H1 (cell line): ENCODE data around the gene CHD5. TPM values are rescaled to one million over a fixed set of nuclear protein-coding genes. Genes with fewer than 3 reads are reported as not detected.

Experiments used
- E2F6 ChIP-seq: IDR thresholded peaks from 2 replicates; pipeline ENCODE4 v1.6.1; 2012; ENCODE audit warnings: inconsistent platforms
- polyA plus RNA-seq, 7 experiments: library from polyadenylated mRNA; depleted of rRNA in 3 of 7; stranded (reverse) in 5 of 7; unstranded in 2 of 7; fragments of >200 nt in 5 of 7; fragments of 200-250 nt in 2 of 7; gene quantifications; 1 replicate in 5 of 7; 2 replicates in 1 of 7; 4 replicates in 1 of 7; pipeline versions ENCODE4 v1.2.1 to v1.2.3, GENCODE V29; 2011 to 2013; ENCODE audit warnings: missing spikeins in 2 of 7, mixed read lengths in 2 of 7
- total RNA-seq: library from RNA; stranded (reverse); fragmentation: NEBNext Ultra II Directional; extraction: Animal tissue kit (Norgen Biotek cat#: 25700); gene quantifications from 2 replicates; pipeline ENCODE4 v1.2.1, GENCODE V29; 2021

CHD5 gene
- total and polyA plus RNA-seq, 2 of the 8 experiments (the other 6 are each of a cell fraction or from before 2014, with no cell fraction given), result 0.42 to 1.8 TPM

- TF ChIP-seq E2F6, result 0 out of 2 replicates have a peak, but pooled peaks have one; percentile 24
These were observed 25.4 kb downstream of the CHD5 start (continued) for GRCh38 chr1:6154525-6155319.
